HepG2 (cell line): ENCODE results near the gene HBM. TPM values are rescaled to one million over a fixed set of nuclear protein-coding genes. Genes with fewer than 3 reads are reported as not detected.

Source experiments
- ATAC-seq: fragments of 200-7000 bp; cut with Tn5 transposase; 3 replicates; pipeline ENCODE4 v1.9.1; 2020; ENCODE audit warnings: mild to moderate bottlenecking, moderate library complexity
- BruUV-seq: library from RNA; stranded (reverse); fragments of 400-500 nt; replicated peaks from 2 replicates; lab custom pipeline; 2021; lab: Mats Ljungman, UMichigan
- CTCF ChIA-PET: fragments of 300-600 bp; formaldehyde crosslinking; extraction: SDS; loops from one replicate; lab custom pipeline; 2021; ENCODE audit warnings: low total read pairs, inconsistent platforms, low intra/inter-chr PET ratio; lab: Yijun Ruan, JAX
- POLR2A ChIA-PET: fragments of 350-600 bp; sonication (Branson Sonifier 250); formaldehyde crosslinking; loops from one replicate; lab custom pipeline; 2020; ENCODE audit warnings: antibody characterized with exemption, inconsistent platforms; lab: Yijun Ruan, JAX
- DNase-seq: peaks from one replicate; pipeline ENCODE4 v3.0.0-alpha.2; 2015; ENCODE audit warnings: low spot score
- FAIRE-seq: peaks from 3 replicates; lab custom pipeline; 2011; peaks lifted over from hg19 to GRCh38; lab: Jason Lieb, UNC
- H2AFZ ChIP-seq: one replicate; pipeline ENCODE4 v1.6.1; 2011; ENCODE audit warnings: low read length, inconsistent platforms
- H3K27ac ChIP-seq: fragments of 300-600 bp; 3 replicates; pipeline ENCODE4 v1.8.0; 2011; ENCODE audit warnings: mixed run types, mild to moderate bottlenecking, mixed read lengths, low read length, inconsistent platforms; ENCODE audit not compliant: insufficient read depth; ENCODE audit errors: extremely low read length
- H3K27me3 ChIP-seq, 2 experiments: fragments of 200-600 bp in 1 of 2; 2 replicates in 1 of 2; 3 replicates in 1 of 2; pipeline versions ENCODE4 v1.6.0 to v1.8.0; 2011; ENCODE audit warnings: low read length in 2 of 2, mild to moderate bottlenecking in 2 of 2, moderate library complexity in 2 of 2, inconsistent platforms in 1 of 2; ENCODE audit not compliant: insufficient read depth in 2 of 2, control insufficient read depth in 1 of 2
- H3K36me3 ChIP-seq, 2 experiments: fragments of 200-600 bp in 1 of 2; replicated peaks in 1 of 2; 2 replicates in 1 of 2; 3 replicates in 1 of 2; pipeline versions ENCODE4 v1.5.1 to v1.8.0; 2011; ENCODE audit warnings: low read length in 2 of 2, inconsistent platforms in 1 of 2; ENCODE audit not compliant: insufficient read depth in 2 of 2, control insufficient read depth in 1 of 2
- H3K4me1 ChIP-seq: 2 replicates; pipeline ENCODE4 v1.5.1; 2012; ENCODE audit warnings: low read length, inconsistent platforms; ENCODE audit not compliant: insufficient read depth
- H3K4me2 ChIP-seq: 2 replicates; pipeline ENCODE4 v1.6.0; 2011; ENCODE audit warnings: low read depth, low read length, inconsistent platforms
- H3K4me3 ChIP-seq, 3 experiments: fragments of 200-600 bp in 1 of 3; sonication (generic), shearing (Covaris generic) in 1 of 3; replicated peaks in 1 of 3; 2 replicates each; pipeline ENCODE4 v1.5.1; 2011 to 2016; ENCODE audit warnings: low read length in 3 of 3, inconsistent platforms in 2 of 3, low read depth in 2 of 3, mild to moderate bottlenecking in 2 of 3, control low read depth in 1 of 3, mixed read lengths in 1 of 3; ENCODE audit not compliant: insufficient read depth in 1 of 3
- H3K79me2 ChIP-seq: one replicate; pipeline ENCODE4 v1.6.1; 2011; ENCODE audit warnings: low read length, inconsistent platforms; ENCODE audit not compliant: insufficient read depth
- H3K9ac ChIP-seq: 2 replicates; pipeline ENCODE4 v1.6.0; 2011; ENCODE audit warnings: mild to moderate bottlenecking, low read depth, low read length, inconsistent platforms; ENCODE audit not compliant: insufficient read depth
- H3K9me3 ChIP-seq: 2 replicates; pipeline ENCODE4 v1.5.1; 2012; ENCODE audit warnings: mild to moderate bottlenecking, low read length
- H4K20me1 ChIP-seq: 2 replicates; pipeline ENCODE4 v1.6.0; 2011; ENCODE audit warnings: inconsistent platforms, mild to moderate bottlenecking, low read length, moderate library complexity; ENCODE audit not compliant: insufficient read depth
- ARNT ChIP-seq: fragments of 450-650 bp; IDR thresholded peaks from 2 replicates; pipeline ENCODE4 v1.6.1; 2017
- ATF7-NPFF ChIP-seq: sonication (generic); formaldehyde crosslinking; IDR thresholded peaks from 2 replicates; pipeline ENCODE4 v1.8.1; 2023; ENCODE audit warnings: mild to moderate bottlenecking, low read depth, missing genetic modification reagents, moderate library complexity
- CBX1 ChIP-seq: IDR thresholded peaks from one replicate; pipeline ENCODE4 v1.6.1; 2016; ENCODE audit warnings: antibody characterized with exemption, low read depth
- EP300 ChIP-seq, 3 experiments: sonication (generic) in 1 of 3; formaldehyde crosslinking in 1 of 3; IDR thresholded peaks; 2 replicates each; pipeline versions ENCODE4 v1.5.1 to v1.6.1; 2011 to 2020; ENCODE audit warnings: low read depth in 2 of 3, low read length in 2 of 3, borderline replicate concordance in 1 of 3, improper control_type of control experiment in 1 of 3, mild to moderate bottlenecking in 1 of 3, missing genetic modification reagents in 1 of 3, moderate library complexity in 1 of 3
- FOXM1 ChIP-seq: sonication (generic); formaldehyde crosslinking; IDR thresholded peaks from 2 replicates; pipeline ENCODE4 v1.5.0; 2020; ENCODE audit warnings: missing genetic modification reagents
- JDP2 ChIP-seq: sonication (generic); formaldehyde crosslinking; IDR thresholded peaks from 2 replicates; pipeline ENCODE4 v1.8.1; 2022; ENCODE audit warnings: missing genetic modification reagents, borderline replicate concordance
- KLF12 ChIP-seq: sonication (generic); formaldehyde crosslinking; IDR thresholded peaks from 2 replicates; pipeline ENCODE4 v1.4.0; 2020; ENCODE audit warnings: missing genetic modification reagents, borderline replicate concordance
- MEIS2 ChIP-seq: sonication (generic); formaldehyde crosslinking; IDR thresholded peaks from 2 replicates; pipeline ENCODE4 v1.9.0; 2021; ENCODE audit warnings: mild to moderate bottlenecking, missing genetic modification reagents
- NFYB ChIP-seq: sonication (generic); formaldehyde crosslinking; IDR thresholded peaks from 2 replicates; pipeline ENCODE4 v1.4.0; 2020; ENCODE audit warnings: missing genetic modification reagents
- SRSF4 ChIP-seq: fragments of 200-400 bp; formaldehyde crosslinking; IDR thresholded peaks from one replicate; pipeline ENCODE4 v1.6.1; 2018; ENCODE audit warnings: mild to moderate bottlenecking, low read depth, low read length, moderate library complexity; ENCODE audit not compliant: poor library complexity, severe bottlenecking
- ZNF547 ChIP-seq: sonication (generic); formaldehyde crosslinking; IDR thresholded peaks from 2 replicates; pipeline ENCODE4 v1.5.1; 2020; ENCODE audit warnings: mild to moderate bottlenecking, missing genetic modification reagents
- ZSCAN30 ChIP-seq: sonication (generic); formaldehyde crosslinking; IDR thresholded peaks from 2 replicates; pipeline ENCODE4 v1.5.0; 2020; ENCODE audit warnings: mild to moderate bottlenecking, missing genetic modification reagents
- WGBS: methylation state at CpG from one replicate; pipeline ENCODE4 v1.1.6; 2017; ENCODE audit warnings: low lambda C conversion rate; 5-methylcytosine and 5-hydroxymethylcytosine counted together
- in situ Hi-C: cut with HindIII; loops from 2 replicates; pipeline ENCODE4 v1.10.0; 2017; ENCODE audit warnings: low pct_unique_long_range_greater_than_20kb; ENCODE audit not compliant: extremely low pct_ligation_motif_present
- intact Hi-C: fragments of 100-400 bp; cut with micrococcal nuclease; formaldehyde crosslinking; loops from one replicate; pipeline ENCODE4 v1.10.0; 2022; ENCODE audit not compliant: unreplicated experiment
- polyA plus RNA-seq, 8 experiments: library from polyadenylated mRNA; depleted of rRNA in 3 of 8; stranded (reverse) in 7 of 8; unstranded in 1 of 8; fragments of >200 nt; fragmentation: Illumina TruSeq in 4 of 8; extraction: Trizol in 4 of 8; gene quantifications; 2 replicates each; pipeline versions ENCODE4 v1.2.1 to v1.2.3, GENCODE V29; 2011 to 2016; ENCODE audit warnings: low read depth in 4 of 8, missing spikeins in 1 of 8, mixed read lengths in 1 of 8; ENCODE audit not compliant: insufficient read depth in 1 of 8
- total RNA-seq, 5 experiments: library from RNA; depleted of rRNA; stranded (reverse); fragments of >200 nt; fragmentation: Illumina TruSeq; extraction: Trizol; gene quantifications; 2 replicates each; pipeline ENCODE4 v1.2.3, GENCODE V29; 2016; ENCODE audit warnings: low read depth in 1 of 5
- TF ChIP-seq, protein P1 (sequence below): sonication (generic); formaldehyde crosslinking; IDR thresholded peaks from 2 replicates; pipeline ENCODE4 v1.5.0; 2020; ENCODE audit warnings: missing genetic modification reagents
- TF ChIP-seq, protein P2 (sequence below): sonication (generic); formaldehyde crosslinking; IDR thresholded peaks from 2 replicates; pipeline ENCODE4 v1.4.0; 2020; ENCODE audit warnings: missing genetic modification reagents, borderline replicate concordance
- TF ChIP-seq, protein P3 (sequence below): sonication (generic); formaldehyde crosslinking; IDR thresholded peaks from 2 replicates; pipeline ENCODE4 v1.5.1; 2020; ENCODE audit warnings: missing genetic modification reagents, mild to moderate bottlenecking, borderline replicate concordance
- TF ChIP-seq, protein P4 (sequence below): sonication (generic); formaldehyde crosslinking; IDR thresholded peaks from 2 replicates; pipeline ENCODE4 v1.5.1; 2020; ENCODE audit warnings: missing genetic modification reagents, mild to moderate bottlenecking, borderline replicate concordance

The HBM gene
- total and polyA plus RNA-seq, 2 of the 13 experiments (the other 11 are each of a cell fraction or from before 2014, with no cell fraction given) = not detected

DNA sequence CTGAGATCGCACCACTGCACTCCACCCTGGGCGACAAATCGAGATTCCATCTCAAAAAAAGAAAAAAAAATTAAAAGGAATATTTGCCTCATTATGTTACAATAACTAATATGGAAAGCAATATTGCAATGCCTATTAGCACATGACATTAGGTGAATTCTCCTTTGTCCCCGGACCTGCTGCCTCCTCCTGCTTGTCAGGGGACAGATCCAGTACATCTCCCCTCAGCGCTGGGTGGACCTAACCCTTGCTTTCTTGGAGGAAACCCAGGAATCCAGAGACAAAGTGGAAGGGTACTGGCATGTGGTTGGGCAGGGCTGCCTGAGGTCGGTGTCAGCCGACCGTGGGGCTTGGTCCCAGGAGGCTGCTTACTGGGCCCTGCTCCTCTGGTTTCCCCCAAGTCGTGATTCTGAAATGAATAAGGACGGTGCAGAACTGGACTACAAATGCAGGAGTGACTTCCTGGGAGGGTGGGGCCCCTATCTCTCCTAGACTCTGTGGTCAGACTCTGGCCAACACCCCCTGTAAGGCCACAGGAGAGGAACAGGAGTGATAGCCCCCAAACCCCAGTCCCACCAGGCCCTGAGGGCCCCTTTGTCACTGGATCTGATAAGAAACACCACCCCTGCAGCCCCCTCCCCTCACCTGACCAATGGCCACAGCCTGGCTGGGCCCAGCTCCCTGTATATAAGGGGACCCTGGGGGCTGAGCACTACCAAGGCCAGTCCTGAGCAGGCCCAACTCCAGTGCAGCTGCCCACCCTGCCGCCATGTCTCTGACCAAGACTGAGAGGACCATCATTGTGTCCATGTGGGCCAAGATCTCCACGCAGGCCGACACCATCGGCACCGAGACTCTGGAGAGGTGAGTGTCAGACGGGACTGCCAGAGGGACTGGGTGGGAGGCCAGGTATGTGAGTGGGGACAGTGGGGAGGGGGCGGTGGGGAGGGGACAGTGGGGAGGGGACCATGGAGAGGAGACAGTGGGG is 13.3 kb upstream of the HBM start, which contains the start of gene HBZ:
HBZ (plus strand) TSS at position 504 of the 988 bp plus-strand sequence; CDS start at position 770, 266 bp downstream.
- no peak within 1 kb of the TSS for H3K9ac ChIP-seq
- intact Hi-C loops = no loop called here
- H3K4me3 ChIP-seq = no peak within 1 kb of the TSS
- no peak for FAIRE-seq
- ATAC-seq = no peak; the same call in 2 of the 3 replicates
- no peak within 1 kb of the TSS for H3K27ac ChIP-seq
- 46% methylated on average over 16 of the region's 17 CpGs for WGBS
- no peak within 1 kb of the TSS for H3K4me2 ChIP-seq
- BruUV-seq = no TSS peak
- DNase-seq = no peak
- POLR2A ChIA-PET = no interaction called here
- no peaks in the 10 kb centered on the region for H4K20me1 ChIP-seq
- H3K79me2 ChIP-seq = no peaks in the 10 kb centered on the region
- H3K36me3 ChIP-seq = no peaks in the 10 kb centered on the region
- CTCF ChIA-PET = no interaction called here
- in situ Hi-C loops = no loop called here
- H2AFZ ChIP-seq = no peak within 1 kb of the TSS
- no peaks in the 10 kb centered on the region for H3K4me1 ChIP-seq
- no peaks in the 10 kb centered on the region for H3K9me3 ChIP-seq
- H3K27me3 ChIP-seq = peaks cover 2 to 39% of the 10 kb centered on the region in 2 experiments; a peak in 4 of 5 replicates
- no peak for TF ChIP-seq CBX1
- TF ChIP-seq, protein P1, sequence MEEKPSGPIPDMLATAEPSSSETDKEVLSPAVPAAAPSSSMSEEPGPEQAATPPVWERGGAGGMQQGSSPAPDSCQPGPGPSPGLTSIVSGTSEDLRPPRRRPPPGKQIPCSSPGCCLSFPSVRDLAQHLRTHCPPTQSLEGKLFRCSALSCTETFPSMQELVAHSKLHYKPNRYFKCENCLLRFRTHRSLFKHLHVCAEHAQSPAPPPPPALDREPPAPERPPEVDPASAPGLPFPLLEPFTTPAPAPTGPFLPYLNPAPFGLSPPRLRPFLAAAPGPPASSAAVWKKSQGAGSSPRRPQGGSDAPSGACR (CRISPR knock-in tag) = no peak
- TF ChIP-seq JDP2 (CRISPR knock-in tag) = no peak
- no peak for TF ChIP-seq KLF12 (CRISPR knock-in tag)
- TF ChIP-seq ARNT = no peak
- no peak for TF ChIP-seq ZNF547 (CRISPR knock-in tag)
- TF ChIP-seq, protein P2, sequence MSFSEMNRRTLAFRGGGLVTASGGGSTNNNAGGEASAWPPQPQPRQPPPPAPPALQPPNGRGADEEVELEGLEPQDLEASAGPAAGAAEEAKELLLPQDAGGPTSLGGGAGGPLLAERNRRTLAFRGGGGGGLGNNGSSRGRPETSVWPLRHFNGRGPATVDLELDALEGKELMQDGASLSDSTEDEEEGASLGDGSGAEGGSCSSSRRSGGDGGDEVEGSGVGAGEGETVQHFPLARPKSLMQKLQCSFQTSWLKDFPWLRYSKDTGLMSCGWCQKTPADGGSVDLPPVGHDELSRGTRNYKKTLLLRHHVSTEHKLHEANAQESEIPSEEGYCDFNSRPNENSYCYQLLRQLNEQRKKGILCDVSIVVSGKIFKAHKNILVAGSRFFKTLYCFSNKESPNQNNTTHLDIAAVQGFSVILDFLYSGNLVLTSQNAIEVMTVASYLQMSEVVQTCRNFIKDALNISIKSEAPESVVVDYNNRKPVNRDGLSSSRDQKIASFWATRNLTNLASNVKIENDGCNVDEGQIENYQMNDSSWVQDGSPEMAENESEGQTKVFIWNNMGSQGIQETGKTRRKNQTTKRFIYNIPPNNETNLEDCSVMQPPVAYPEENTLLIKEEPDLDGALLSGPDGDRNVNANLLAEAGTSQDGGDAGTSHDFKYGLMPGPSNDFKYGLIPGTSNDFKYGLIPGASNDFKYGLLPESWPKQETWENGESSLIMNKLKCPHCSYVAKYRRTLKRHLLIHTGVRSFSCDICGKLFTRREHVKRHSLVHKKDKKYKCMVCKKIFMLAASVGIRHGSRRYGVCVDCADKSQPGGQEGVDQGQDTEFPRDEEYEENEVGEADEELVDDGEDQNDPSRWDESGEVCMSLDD (CRISPR knock-in tag) = no peak
- TF ChIP-seq SRSF4 = no peak
- no peak for TF ChIP-seq ATF7-NPFF (CRISPR knock-in tag)
- TF ChIP-seq FOXM1 (CRISPR knock-in tag) = no peak
- TF ChIP-seq, protein P3, sequence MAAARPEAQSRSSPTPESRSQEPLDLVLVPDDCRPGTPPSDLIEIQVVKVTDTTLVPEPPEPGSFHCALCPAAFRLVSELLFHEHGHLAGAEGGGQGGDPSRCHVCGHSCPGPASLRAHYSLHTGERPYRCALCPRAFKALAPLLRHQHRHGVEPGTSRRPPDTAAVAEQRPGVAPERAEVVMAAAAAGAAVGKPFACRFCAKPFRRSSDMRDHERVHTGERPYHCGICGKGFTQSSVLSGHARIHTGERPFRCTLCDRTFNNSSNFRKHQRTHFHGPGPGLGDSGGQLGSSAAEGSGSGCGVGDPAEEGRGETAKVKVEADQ (CRISPR knock-in tag) = no peak
- TF ChIP-seq MEIS2 = no peak
- TF ChIP-seq NFYB (CRISPR knock-in tag) = no peak
- TF ChIP-seq EP300 (IDR thresholded peaks at IDR 0.05; ENCODE audit: low read depth in 2 of 2, low read length in 2 of 2) = no peak
- no peak for TF ChIP-seq EP300 (CRISPR knock-in tag; IDR thresholded peaks at IDR 0.05; ENCODE audit: borderline replicate concordance)
- TF ChIP-seq, protein P4, sequence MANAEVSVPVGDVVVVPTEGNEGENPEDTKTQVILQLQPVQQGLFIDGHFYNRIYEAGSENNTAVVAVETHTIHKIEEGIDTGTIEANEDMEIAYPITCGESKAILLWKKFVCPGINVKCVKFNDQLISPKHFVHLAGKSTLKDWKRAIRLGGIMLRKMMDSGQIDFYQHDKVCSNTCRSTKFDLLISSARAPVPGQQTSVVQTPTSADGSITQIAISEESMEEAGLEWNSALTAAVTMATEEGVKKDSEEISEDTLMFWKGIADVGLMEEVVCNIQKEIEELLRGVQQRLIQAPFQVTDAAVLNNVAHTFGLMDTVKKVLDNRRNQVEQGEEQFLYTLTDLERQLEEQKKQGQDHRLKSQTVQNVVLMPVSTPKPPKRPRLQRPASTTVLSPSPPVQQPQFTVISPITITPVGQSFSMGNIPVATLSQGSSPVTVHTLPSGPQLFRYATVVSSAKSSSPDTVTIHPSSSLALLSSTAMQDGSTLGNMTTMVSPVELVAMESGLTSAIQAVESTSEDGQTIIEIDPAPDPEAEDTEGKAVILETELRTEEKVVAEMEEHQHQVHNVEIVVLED (CRISPR knock-in tag) = no peak
- no peak for TF ChIP-seq ZSCAN30 (CRISPR knock-in tag)
